Measurements from ENCODE around the gene TRAK2.
"Not testable (repeated sequence)": the region's sequence is repeated elsewhere in the genome, so short reads cannot be mapped to it uniquely, and the experiment has no call there.

TRAK2 gene

GRCh38 chr2:201383136-201383535 lies 68.1 kb downstream of the TRAK2 start:
- TF ChIP-seq CTCF (IDR thresholded peaks at IDR 0.05; ENCODE audit: low read depth, low read length) = no peak
- TF ChIP-seq MYC (IDR thresholded peaks at IDR 0.05; ENCODE audit: low read depth, low read length) = no peak
- TF ChIP-seq POLR2A (IDR thresholded peaks at IDR 0.05; ENCODE audit: extremely low read depth, insufficient read length) = no peak
- no peak for TF ChIP-seq MAX (IDR thresholded peaks at IDR 0.05; ENCODE audit: low read depth, low read length)
- no peak for DNase-seq (ENCODE audit: low read depth)
- H3K4me3 ChIP-seq (ENCODE audit: low read depth, low read length) = no peak overlapping the region

- TF ChIP-seq MYC (IDR thresholded peaks at IDR 0.05; ENCODE audit: low read depth, low read length) (no peak), POLR2A (IDR thresholded peaks at IDR 0.05; ENCODE audit: extremely low read depth, insufficient read length) (no peak), MAX (IDR thresholded peaks at IDR 0.05; ENCODE audit: low read depth, low read length) (no peak), CTCF (IDR thresholded peaks at IDR 0.05; ENCODE audit: low read depth, low read length) (no peak)
These were observed 72.5 kb downstream of the TRAK2 start for GRCh38 chr2:201378496-201379397.

GRCh38 chr2:201377218-201377617 lies 74.0 kb downstream of the TRAK2 start:
- TF ChIP-seq MYC (IDR thresholded peaks at IDR 0.05; ENCODE audit: low read depth, low read length) (no peak), POLR2A (IDR thresholded peaks at IDR 0.05; ENCODE audit: extremely low read depth, insufficient read length) (no peak), MAX (IDR thresholded peaks at IDR 0.05; ENCODE audit: low read depth, low read length) (no peak), CTCF (IDR thresholded peaks at IDR 0.05; ENCODE audit: low read depth, low read length) (no peak)
- DNase-seq (ENCODE audit: low read depth) = no peak
- H3K4me3 ChIP-seq (ENCODE audit: low read depth, low read length) = no peak overlapping the region

More at GRCh38 chr2:201378496-201379397, 72.5 kb downstream of the TRAK2 start:
- H3K4me3 ChIP-seq (ENCODE audit: low read depth, low read length) = no peak overlapping the region
- DNase-seq (ENCODE audit: low read depth) = no peak

- TF ChIP-seq POLR2A (IDR thresholded peaks at IDR 0.05; ENCODE audit: extremely low read depth, insufficient read length) (no peak), MAX (IDR thresholded peaks at IDR 0.05; ENCODE audit: low read depth, low read length) (no peak), MYC (IDR thresholded peaks at IDR 0.05; ENCODE audit: low read depth, low read length) (no peak), CTCF (IDR thresholded peaks at IDR 0.05; ENCODE audit: low read depth, low read length) (no peak)
- no peak for DNase-seq (ENCODE audit: low read depth)
- H3K4me3 ChIP-seq (ENCODE audit: low read depth, low read length) = no peak overlapping the region
These were observed 81.5 kb downstream of the TRAK2 start for GRCh38 chr2:201369775-201370174.

- not testable (repeated sequence) for DNase-seq (ENCODE audit: low read depth); H3K4me3 ChIP-seq (ENCODE audit: low read depth, low read length)
These were observed 81.9 kb downstream of the TRAK2 start for GRCh38 chr2:201369318-201369717.

GRCh38 chr2:201366146-201366545 lies 85.1 kb downstream of the TRAK2 start:
- DNase-seq (ENCODE audit: low read depth) = no peak

More at GRCh38 chr2:201366146-201366545, 85.1 kb downstream of the TRAK2 start:
- no peak overlapping the region for H3K4me3 ChIP-seq (ENCODE audit: low read depth, low read length)
- TF ChIP-seq CTCF (IDR thresholded peaks at IDR 0.05; ENCODE audit: low read depth, low read length) = no peak
- TF ChIP-seq POLR2A (IDR thresholded peaks at IDR 0.05; ENCODE audit: extremely low read depth, insufficient read length) = no peak
- TF ChIP-seq MYC (IDR thresholded peaks at IDR 0.05; ENCODE audit: low read depth, low read length) = no peak
